GM10266 (cell line): ENCODE data around the gene SOX30.
A peak's percentile ranks its signal among the peaks of the same experiment; 100 is the strongest.

Experiments
- DNase-seq: peaks from one replicate; pipeline ENCODE4 v3.0.0; 2012; ENCODE audit errors: extremely low spot score
- CTCF ChIP-seq: IDR thresholded peaks from 2 replicates; pipeline ENCODE4 v1.5.1; 2012; ENCODE audit warnings: mild to moderate bottlenecking, low read depth; ENCODE audit not compliant: control insufficient read depth, insufficient read depth; ENCODE audit errors: missing control alignments

SOX30 gene

GRCh38 chr5:157657516-157657915 lies 5.3 kb upstream of the SOX30 start:
- no peak for TF ChIP-seq CTCF
- DNase-seq: no peak

GRCh38 chr5:157651623-157652376 lies 438 bp downstream of the SOX30 start:
- peak; percentile 41 for TF ChIP-seq CTCF
- DNase-seq: peak; percentile 76

GRCh38 chr5:157650991-157651611 lies 1.1 kb downstream of the SOX30 start:
- no peak for DNase-seq
- TF ChIP-seq CTCF: no peak

- no peak for TF ChIP-seq CTCF
- no peak for DNase-seq
Observed at GRCh38 chr5:157649101-157649500, 3.1 kb downstream of the SOX30 start.

- no peak for TF ChIP-seq CTCF
- no peak for DNase-seq
Observed at GRCh38 chr5:157648275-157648990, 3.8 kb downstream of the SOX30 start.

- no peak for TF ChIP-seq CTCF
- no peak for DNase-seq
Observed at GRCh38 chr5:157640406-157641066, 11.7 kb downstream of the SOX30 start.
